ENCODE measurements around the gene RIPK4. TPM values are rescaled to one million over a fixed set of nuclear protein-coding genes. Genes with fewer than 3 reads are reported as not detected.

RIPK4 gene
- total and polyA plus RNA-seq, 7 experiments from 2014 or later: 0.24 to 2.2 (median 0.41) TPM; not detected in 1

DNA sequence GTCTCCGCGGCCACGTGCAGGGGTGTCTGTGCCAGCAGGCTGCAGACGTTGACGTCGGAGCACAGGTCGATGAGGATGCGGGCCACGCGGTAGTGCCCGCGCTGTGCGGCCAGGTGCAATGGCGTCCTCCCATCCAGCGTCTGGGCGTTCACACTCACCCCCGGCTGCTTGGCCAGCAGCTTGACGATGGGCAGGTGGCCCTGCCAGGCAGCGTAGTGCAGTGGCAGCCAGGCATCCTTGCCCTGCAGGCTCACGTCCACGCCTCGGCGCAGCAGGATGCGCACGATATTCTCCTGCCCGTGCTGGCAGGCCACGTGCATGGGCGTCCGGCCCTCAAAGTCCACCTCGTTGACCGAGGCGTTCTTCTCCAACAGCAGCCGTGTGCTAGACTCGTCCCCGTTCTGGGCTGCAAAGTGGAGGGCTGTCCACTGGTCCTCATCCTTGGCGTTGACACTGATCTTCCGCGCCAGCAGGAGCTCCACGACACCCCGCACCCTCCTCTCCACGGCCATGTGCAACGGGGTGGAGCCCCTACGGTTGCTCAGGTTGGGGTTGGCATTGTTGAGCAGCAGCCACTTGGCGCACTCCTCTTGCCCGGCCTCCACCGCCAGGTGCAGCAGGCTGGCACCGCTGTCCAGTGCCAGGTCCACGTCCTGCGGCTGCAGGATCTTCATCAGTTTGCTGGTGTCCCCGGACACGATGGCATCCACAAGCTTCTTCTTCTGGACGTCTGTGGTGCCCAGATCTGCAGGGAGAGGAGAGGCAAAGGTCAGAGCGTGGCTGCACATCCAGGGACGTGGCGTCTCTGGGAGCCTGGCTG, 25.4 kb downstream of the RIPK4 start:
- H3K9me3 Mint-ChIP-seq: peaks cover 0 to 20% (median 2%) of the 10 kb centered on the region in 11 donors
- no peaks in the 10 kb centered on the region for H3K4me1 Mint-ChIP-seq
- H3K36me3 Mint-ChIP-seq: peaks cover 0 to 33% (median 20%) of the 10 kb centered on the region in 5 donors
- Histone ChIP-seq H3K4me1 (ENCODE audit: control insufficient read depth in 2 of 2, insufficient read depth in 2 of 2, low read length in 2 of 2) (no peaks in the 10 kb centered on the region), H3K27me3 (ENCODE audit: control insufficient read depth in 2 of 2, insufficient read depth in 2 of 2, low read length in 2 of 2) (no peaks in the 10 kb centered on the region), H3K27ac (ENCODE audit: low read depth, low read length) (no peak overlapping the region), H3K36me3 (ENCODE audit: control insufficient read depth in 2 of 3, insufficient read depth in 3 of 3, low read length in 3 of 3) (peaks cover 0 to 9% (median 0%) of the 10 kb centered on the region in 3 experiments), H3K9me3 (ENCODE audit: control insufficient read depth in 2 of 3, low read length in 3 of 3) (peaks cover 0 to 4% (median 0%) of the 10 kb centered on the region in 3 experiments), H3K4me3 (ENCODE audit: low read length) (no peak overlapping the region)
- peaks cover 0 to 6% (median 6%) of the 10 kb centered on the region in 5 donors for H3K27me3 Mint-ChIP-seq
- ChIA-PET POLR2A (no interaction called here), CTCF (no interaction called here)
- no peak for DNase-seq
- no peak overlapping the region for H3K4me3 Mint-ChIP-seq
- intact Hi-C loops (cut with micrococcal nuclease): no loop called here
- H3K27ac Mint-ChIP-seq: no peak overlapping the region
- ATAC-seq: no peak

DNA sequence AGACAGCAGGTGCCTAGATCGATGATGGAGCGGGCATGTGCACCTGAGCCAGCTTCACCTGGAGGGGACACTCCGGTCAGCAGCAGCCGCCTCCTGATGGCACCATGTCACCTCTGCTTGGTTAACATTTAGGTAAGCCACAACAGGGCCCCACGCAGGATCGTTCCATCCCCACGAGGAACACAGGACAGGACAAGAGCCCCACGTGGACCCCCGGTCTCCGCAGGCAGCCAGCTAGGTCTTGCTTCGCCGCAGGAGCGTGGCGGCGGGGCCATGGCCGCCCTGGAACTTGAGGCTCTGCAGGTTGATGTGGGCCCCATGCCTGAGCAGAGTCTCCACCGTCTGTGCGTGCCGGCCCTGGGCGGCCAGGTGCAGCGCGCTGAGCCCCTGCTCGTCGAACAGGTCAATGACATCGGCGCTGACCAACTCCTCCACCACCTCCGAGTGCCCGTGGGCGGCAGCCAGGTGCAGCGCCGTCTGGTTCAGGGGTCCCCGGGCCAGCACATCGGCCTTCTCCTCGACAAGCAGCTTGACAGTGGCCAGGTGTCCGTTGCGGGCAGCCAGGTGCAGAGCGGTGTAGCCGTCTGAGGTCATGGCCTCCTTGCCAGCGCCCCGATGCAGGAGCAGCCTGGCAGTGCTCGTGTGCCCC, 26.1 kb downstream of the RIPK4 start:
- DNase-seq: no peak
- peaks cover 0 to 33% (median 20%) of the 10 kb centered on the region in 5 donors for H3K36me3 Mint-ChIP-seq
- no peak for ATAC-seq
- H3K27ac Mint-ChIP-seq: no peak overlapping the region
- Histone ChIP-seq H3K27ac (ENCODE audit: low read depth, low read length) (no peak overlapping the region), H3K4me3 (ENCODE audit: low read length) (no peak overlapping the region), H3K36me3 (ENCODE audit: control insufficient read depth in 2 of 3, insufficient read depth in 3 of 3, low read length in 3 of 3) (peaks cover 0 to 9% (median 0%) of the 10 kb centered on the region in 3 experiments), H3K9me3 (ENCODE audit: control insufficient read depth in 2 of 3, low read length in 3 of 3) (peaks cover 0 to 4% (median 0%) of the 10 kb centered on the region in 3 experiments), H3K27me3 (ENCODE audit: control insufficient read depth in 2 of 2, insufficient read depth in 2 of 2, low read length in 2 of 2) (no peaks in the 10 kb centered on the region), H3K4me1 (ENCODE audit: control insufficient read depth in 2 of 2, insufficient read depth in 2 of 2, low read length in 2 of 2) (no peaks in the 10 kb centered on the region)
- H3K4me3 Mint-ChIP-seq: no peak overlapping the region
- no peaks in the 10 kb centered on the region for H3K4me1 Mint-ChIP-seq
- CTCF ChIA-PET: no interaction called here
- peaks cover 0 to 20% (median 2%) of the 10 kb centered on the region in 11 donors for H3K9me3 Mint-ChIP-seq
- intact Hi-C loops (cut with micrococcal nuclease): no loop called here
- peaks cover 0 to 9% (median 7%) of the 10 kb centered on the region in 5 donors for H3K27me3 Mint-ChIP-seq
- POLR2A ChIA-PET: no interaction called here

DNA sequence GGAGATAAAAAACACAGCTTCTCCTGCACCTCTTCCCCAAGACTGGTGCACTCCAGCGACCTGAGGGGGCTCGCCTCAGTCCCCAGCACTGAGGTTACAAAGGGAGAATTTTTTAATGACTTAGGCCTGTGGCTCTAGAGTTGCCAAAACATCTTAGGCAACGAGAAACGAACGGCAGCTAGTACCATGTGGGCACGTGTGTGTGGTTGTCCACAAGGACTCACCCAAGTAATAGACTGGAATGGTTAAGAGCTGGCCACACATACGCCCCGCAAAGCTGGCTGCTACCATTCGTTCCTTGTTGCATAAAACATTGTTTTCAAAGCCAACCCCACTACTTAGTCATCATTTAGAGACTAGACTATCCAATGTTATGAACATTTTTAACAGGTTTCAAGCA, 26.9 kb downstream of the RIPK4 start:
- ChIA-PET POLR2A (no interaction called here), CTCF (no interaction called here)
- Mint-ChIP-seq H3K36me3 (peaks cover 0 to 30% (median 20%) of the 10 kb centered on the region in 5 donors), H3K4me3 (no peak overlapping the region), H3K4me1 (no peaks in the 10 kb centered on the region), H3K27ac (no peak overlapping the region), H3K9me3 (peaks cover 0 to 20% (median 2%) of the 10 kb centered on the region in 11 donors), H3K27me3 (peaks cover 0 to 14% (median 11%) of the 10 kb centered on the region in 5 donors)
- no peak overlapping the region for H3K4me3 ChIP-seq (ENCODE audit: low read length)
- ATAC-seq: no peak
- H3K36me3 ChIP-seq (ENCODE audit: control insufficient read depth in 2 of 3, insufficient read depth in 3 of 3, low read length in 3 of 3): peaks cover 0 to 9% (median 0%) of the 10 kb centered on the region in 3 experiments
- intact Hi-C loops (cut with micrococcal nuclease): no loop called here
- H3K9me3 ChIP-seq (ENCODE audit: control insufficient read depth in 2 of 3, low read length in 3 of 3): peaks cover 0 to 4% (median 0%) of the 10 kb centered on the region in 3 experiments
- H3K4me1 ChIP-seq (ENCODE audit: control insufficient read depth in 2 of 2, insufficient read depth in 2 of 2, low read length in 2 of 2): no peaks in the 10 kb centered on the region
- no peak overlapping the region for H3K27ac ChIP-seq (ENCODE audit: low read depth, low read length)
- no peak for DNase-seq
- H3K27me3 ChIP-seq (ENCODE audit: control insufficient read depth in 2 of 2, insufficient read depth in 2 of 2, low read length in 2 of 2): no peaks in the 10 kb centered on the region

DNA sequence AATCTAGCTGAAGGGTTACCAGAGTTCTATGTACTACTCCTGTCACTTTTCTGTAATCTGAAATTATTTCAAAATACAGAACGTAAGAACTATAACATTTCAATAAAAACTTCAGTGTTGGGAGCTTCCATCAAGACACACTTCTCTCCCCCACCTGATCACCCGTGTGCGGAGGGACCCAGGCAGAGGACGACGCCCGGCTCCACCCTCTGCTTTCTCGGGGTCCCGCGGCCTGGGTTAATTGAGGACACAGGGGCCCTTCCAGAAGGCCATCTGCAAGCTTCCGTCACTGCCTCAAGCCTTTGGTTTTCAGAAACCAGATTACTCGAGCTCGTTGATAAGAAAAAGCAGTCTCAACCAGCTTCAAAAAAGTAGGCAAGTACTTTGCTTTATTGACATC, 27.8 kb downstream of the RIPK4 start:
- Mint-ChIP-seq H3K27me3 (peaks cover 0 to 19% (median 15%) of the 10 kb centered on the region in 5 donors), H3K9me3 (peaks cover 0 to 27% (median 3%) of the 10 kb centered on the region in 11 donors), H3K4me1 (no peaks in the 10 kb centered on the region), H3K36me3 (peaks cover 0 to 28% (median 20%) of the 10 kb centered on the region in 5 donors), H3K27ac (no peak overlapping the region), H3K4me3 (no peak overlapping the region)
- Histone ChIP-seq H3K9me3 (ENCODE audit: control insufficient read depth in 2 of 3, low read length in 3 of 3) (peaks cover 0 to 4% (median 0%) of the 10 kb centered on the region in 3 experiments), H3K4me1 (ENCODE audit: control insufficient read depth in 2 of 2, insufficient read depth in 2 of 2, low read length in 2 of 2) (no peaks in the 10 kb centered on the region), H3K27ac (ENCODE audit: low read depth, low read length) (no peak overlapping the region), H3K4me3 (ENCODE audit: low read length) (no peak overlapping the region), H3K36me3 (ENCODE audit: control insufficient read depth in 2 of 3, insufficient read depth in 3 of 3, low read length in 3 of 3) (peaks cover 0 to 9% (median 0%) of the 10 kb centered on the region in 3 experiments), H3K27me3 (ENCODE audit: control insufficient read depth in 2 of 2, insufficient read depth in 2 of 2, low read length in 2 of 2) (no peaks in the 10 kb centered on the region)
- ATAC-seq: no peak
- intact Hi-C loops (cut with micrococcal nuclease): no loop called here
- ChIA-PET POLR2A (no interaction called here), CTCF (interaction anchor here (0.6 kb wide), 1 partner anchor 43 kb away, joined by 3 read pairs; no protein-coding TSS in a partner anchor)
- DNase-seq: no peak

DNA sequence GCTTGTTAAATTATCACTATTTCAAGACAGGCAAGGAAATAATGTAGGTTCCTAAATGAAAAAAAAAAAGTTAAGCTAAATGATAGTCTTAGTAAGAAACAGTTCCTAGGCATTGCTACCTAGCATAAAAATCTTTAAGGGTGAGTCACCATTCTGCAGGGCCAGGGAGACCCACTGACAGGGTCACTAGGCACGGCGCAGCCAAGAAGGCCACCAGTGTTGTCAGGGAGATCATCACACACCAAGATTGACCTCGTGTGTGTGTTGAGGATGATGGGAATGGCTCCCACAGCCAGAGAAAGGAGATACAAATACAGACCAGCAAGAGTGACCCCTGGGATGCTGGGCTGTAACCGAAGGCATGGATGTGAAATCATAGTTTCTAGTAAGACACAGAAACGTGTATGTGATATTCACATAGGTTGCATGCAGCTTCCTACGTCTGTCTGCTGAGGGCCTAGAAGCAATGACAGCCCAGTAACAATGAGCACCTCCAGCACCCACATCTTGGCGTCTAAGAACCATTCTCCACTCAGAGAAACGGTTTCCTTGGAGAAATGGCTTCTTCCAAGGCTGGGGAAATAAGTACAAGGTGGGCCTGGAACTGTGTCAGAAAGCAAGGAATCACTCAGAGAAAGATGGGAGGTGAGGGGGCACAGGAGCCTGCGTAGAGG, 29.1 kb downstream of the RIPK4 start:
- H3K4me3 Mint-ChIP-seq: no peak overlapping the region
- no peak overlapping the region for H3K27ac ChIP-seq (ENCODE audit: low read depth, low read length)
- H3K36me3 Mint-ChIP-seq: peaks cover 0 to 26% (median 17%) of the 10 kb centered on the region in 5 donors
- no peaks in the 10 kb centered on the region for H3K4me1 Mint-ChIP-seq
- H3K27me3 Mint-ChIP-seq: peaks cover 3 to 27% (median 18%) of the 10 kb centered on the region in 5 donors
- ChIA-PET POLR2A (no interaction called here), CTCF (no interaction called here)
- no peak for DNase-seq
- peaks cover 0 to 4% (median 0%) of the 10 kb centered on the region in 3 experiments for H3K9me3 ChIP-seq (ENCODE audit: control insufficient read depth in 2 of 3, low read length in 3 of 3)
- H3K27me3 ChIP-seq (ENCODE audit: control insufficient read depth in 2 of 2, insufficient read depth in 2 of 2, low read length in 2 of 2): no peaks in the 10 kb centered on the region
- intact Hi-C loops (cut with micrococcal nuclease): no loop called here
- no peaks in the 10 kb centered on the region for H3K4me1 ChIP-seq (ENCODE audit: control insufficient read depth in 2 of 2, insufficient read depth in 2 of 2, low read length in 2 of 2)
- no peak overlapping the region for H3K4me3 ChIP-seq (ENCODE audit: low read length)
- H3K27ac Mint-ChIP-seq: no peak overlapping the region
- ATAC-seq: no peak
- H3K9me3 Mint-ChIP-seq: peaks cover 0 to 39% (median 8%) of the 10 kb centered on the region in 11 donors
- H3K36me3 ChIP-seq (ENCODE audit: control insufficient read depth in 2 of 3, insufficient read depth in 3 of 3, low read length in 3 of 3): peaks cover 0 to 9% (median 0%) of the 10 kb centered on the region in 3 experiments

DNA sequence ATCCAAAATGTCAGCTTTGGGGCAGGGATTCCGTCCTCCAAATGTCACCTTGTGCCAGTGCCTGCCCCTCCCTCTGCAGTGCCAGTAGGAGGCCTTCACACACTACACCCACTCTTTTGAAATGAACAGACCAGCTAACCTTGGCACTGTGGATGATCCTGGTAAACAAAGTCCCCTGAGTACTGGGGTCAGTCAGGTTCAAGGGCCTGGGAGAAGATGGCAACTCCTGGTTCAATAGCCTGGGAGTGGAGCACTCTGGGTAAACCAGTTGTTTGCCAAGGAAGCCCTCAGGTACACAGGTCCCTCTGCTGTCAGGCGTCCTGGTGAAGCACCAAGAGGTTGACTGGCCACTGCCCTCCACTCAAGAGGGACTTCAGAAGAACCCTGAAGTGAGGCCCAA, 30.4 kb downstream of the RIPK4 start:
- intact Hi-C loops (cut with micrococcal nuclease): no loop called here
- Histone ChIP-seq H3K4me1 (ENCODE audit: control insufficient read depth in 2 of 2, insufficient read depth in 2 of 2, low read length in 2 of 2) (no peaks in the 10 kb centered on the region), H3K27me3 (ENCODE audit: control insufficient read depth in 2 of 2, insufficient read depth in 2 of 2, low read length in 2 of 2) (no peaks in the 10 kb centered on the region), H3K27ac (ENCODE audit: low read depth, low read length) (no peak overlapping the region), H3K4me3 (ENCODE audit: low read length) (no peak overlapping the region), H3K36me3 (ENCODE audit: control insufficient read depth in 2 of 3, insufficient read depth in 3 of 3, low read length in 3 of 3) (peaks cover 0 to 3% (median 0%) of the 10 kb centered on the region in 3 experiments), H3K9me3 (ENCODE audit: control insufficient read depth in 2 of 3, low read length in 3 of 3) (peaks cover 0 to 7% (median 0%) of the 10 kb centered on the region in 3 experiments)
- H3K4me3 Mint-ChIP-seq: no peak overlapping the region
- peaks cover 2 to 53% (median 12%) of the 10 kb centered on the region in 11 donors for H3K9me3 Mint-ChIP-seq
- ChIA-PET CTCF (no interaction called here), POLR2A (no interaction called here)
- H3K27ac Mint-ChIP-seq: no peak overlapping the region
- DNase-seq (no peak), ATAC-seq (no peak)
- peaks cover 0 to 36% (median 11%) of the 10 kb centered on the region in 5 donors for H3K36me3 Mint-ChIP-seq
- no peaks in the 10 kb centered on the region for H3K4me1 Mint-ChIP-seq
- H3K27me3 Mint-ChIP-seq: peaks cover 11 to 37% (median 20%) of the 10 kb centered on the region in 5 donors
